Head of caudate nucleus (tissue), 42 donors: ENCODE results near the gene APC2.
"Not testable (repeated sequence)": the region's sequence is repeated elsewhere in the genome, so short reads cannot be mapped to it uniquely, and the experiment has no call there.

Experiments used
- DNase-seq, 42 donors: peaks; one replicate each; pipeline versions ENCODE4 v3.0.0 to v3.0.0-alpha.2; 2020 to 2021; ENCODE audit warnings: mixed read lengths in 7 of 42
- intact Hi-C: fragments of 100-400 bp; cut with DNase I; formaldehyde crosslinking; loops from one replicate; pipeline ENCODE4 v1.15.0; 2022

Gene APC2

GRCh38 chr19:1470305-1471009 lies 20.5 kb downstream of the APC2 start:
- intact Hi-C loops: no loop called here
- DNase-seq: peak in 38 of 42 donors; percentile 52 to 84 (median 71)

- intact Hi-C loops: no loop called here
- peak in 3 of 42 donors; percentile 26 to 56 (median 33) for DNase-seq
Measured at GRCh38 chr19:1471010-1471514, 21.1 kb downstream of the APC2 start.

- DNase-seq: peak in 31 of 42 donors; percentile 42 to 81 (median 65)
- intact Hi-C loops: no loop called here
Measured at GRCh38 chr19:1471515-1472160, 21.7 kb downstream of the APC2 start.

- intact Hi-C loops: no loop called here
- peak in 15 of 42 donors; percentile 27 to 67 (median 44) for DNase-seq
Measured at GRCh38 chr19:1472231-1473084, 22.5 kb downstream of the APC2 start.

- intact Hi-C loops: no loop called here
Measured at GRCh38 chr19:1473085-1473851, 23.3 kb downstream of the APC2 start.

GRCh38 chr19:1474011-1474764 lies 24.3 kb downstream of the APC2 start:
- intact Hi-C loops: no loop called here
- peak in 36 of 42 donors; percentile 33 to 85 (median 67) for DNase-seq

More at GRCh38 chr19:1473085-1473851, 23.3 kb downstream of the APC2 start:
- peak in 7 of 42 donors; percentile 16 to 58 (median 42) for DNase-seq

GRCh38 chr19:1474765-1475351 lies 24.9 kb downstream of the APC2 start:
- intact Hi-C loops: no loop called here
- no peak for DNase-seq

GRCh38 chr19:1475751-1476437 lies 26.0 kb downstream of the APC2 start:
- intact Hi-C loops: no loop called here
- no peak for DNase-seq

GRCh38 chr19:1477056-1477455 lies 27.1 kb downstream of the APC2 start:
- intact Hi-C loops: not testable (repeated sequence)

GRCh38 chr19:1478934-1479707 lies 29.2 kb downstream of the APC2 start, which contains the start of gene C19orf25:
Gene C19orf25, minus strand, starts transcription at chr19:1479215. Its CDS starts 312 bp downstream, at chr19:1478903.
- intact Hi-C loops: no loop called here
- peak; percentile 89 to 99 (median 96) for DNase-seq

More at GRCh38 chr19:1477056-1477455, 27.1 kb downstream of the APC2 start:
- DNase-seq: not testable (repeated sequence)

GRCh38 chr19:1481224-1481892 lies 31.4 kb downstream of the APC2 start:
- intact Hi-C loops: no loop called here
- no peak for DNase-seq

GRCh38 chr19:1481893-1482360 lies 32.0 kb downstream of the APC2 start:
- DNase-seq: peak in 1 of 42 donors; percentile 4
- intact Hi-C loops: no loop called here

GRCh38 chr19:1482361-1483130 lies 32.6 kb downstream of the APC2 start:
- peak in 1 of 42 donors; percentile 4 for DNase-seq

GRCh38 chr19:1483131-1483978 lies 33.4 kb downstream of the APC2 start:
- intact Hi-C loops: no loop called here
- peak in 1 of 42 donors; percentile 4 for DNase-seq

More at GRCh38 chr19:1482361-1483130, 32.6 kb downstream of the APC2 start:
- intact Hi-C loops: no loop called here
